SU-DHL-6 (cell line): ENCODE measurements around the gene ZIC4.

Experiments
- EZH2phosphoT487 ChIP-seq: fragments of 200-600 bp; sonication (generic), shearing (Covaris generic); conservative IDR thresholded peaks from 2 replicates; pipeline ENCODE4 v1.6.1; 2018; ENCODE audit warnings: mild to moderate bottlenecking, antibody characterized with exemption, low read length, moderate library complexity, mixed read lengths
- TF ChIP-seq, protein P1 (sequence below): fragments of 200-600 bp; sonication (generic); IDR thresholded peaks from one replicate; pipeline ENCODE4 v1.5.1; 2017; ENCODE audit warnings: antibody characterized with exemption, mild to moderate bottlenecking, low read length, moderate library complexity; ENCODE audit not compliant: insufficient read depth, poor library complexity, severe bottlenecking

- TF ChIP-seq, protein P1, sequence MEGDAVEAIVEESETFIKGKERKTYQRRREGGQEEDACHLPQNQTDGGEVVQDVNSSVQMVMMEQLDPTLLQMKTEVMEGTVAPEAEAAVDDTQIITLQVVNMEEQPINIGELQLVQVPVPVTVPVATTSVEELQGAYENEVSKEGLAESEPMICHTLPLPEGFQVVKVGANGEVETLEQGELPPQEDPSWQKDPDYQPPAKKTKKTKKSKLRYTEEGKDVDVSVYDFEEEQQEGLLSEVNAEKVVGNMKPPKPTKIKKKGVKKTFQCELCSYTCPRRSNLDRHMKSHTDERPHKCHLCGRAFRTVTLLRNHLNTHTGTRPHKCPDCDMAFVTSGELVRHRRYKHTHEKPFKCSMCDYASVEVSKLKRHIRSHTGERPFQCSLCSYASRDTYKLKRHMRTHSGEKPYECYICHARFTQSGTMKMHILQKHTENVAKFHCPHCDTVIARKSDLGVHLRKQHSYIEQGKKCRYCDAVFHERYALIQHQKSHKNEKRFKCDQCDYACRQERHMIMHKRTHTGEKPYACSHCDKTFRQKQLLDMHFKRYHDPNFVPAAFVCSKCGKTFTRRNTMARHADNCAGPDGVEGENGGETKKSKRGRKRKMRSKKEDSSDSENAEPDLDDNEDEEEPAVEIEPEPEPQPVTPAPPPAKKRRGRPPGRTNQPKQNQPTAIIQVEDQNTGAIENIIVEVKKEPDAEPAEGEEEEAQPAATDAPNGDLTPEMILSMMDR, result no peak
- TF ChIP-seq EZH2phosphoT487, result no peak
These were observed 38.7 kb downstream of the ZIC4 start for GRCh38 chr3:147367676-147368075.
